HepG2 (cell line): ENCODE measurements around the gene CD300LF.

ENCODE experiments used
- ASH2L ChIP-seq: fragments of 300-600, 200-600 bp; sonication (generic); IDR thresholded peaks from 2 replicates; pipeline ENCODE4 v1.7.0; 2017; ENCODE audit warnings: low read depth, mild to moderate bottlenecking, moderate library complexity, mixed read lengths, low read length; ENCODE audit not compliant: insufficient read length
- EP300 ChIP-seq, 3 experiments: sonication (generic) in 1 of 3; formaldehyde crosslinking in 1 of 3; IDR thresholded peaks; 2 replicates each; pipeline versions ENCODE4 v1.5.1 to v1.6.1; 2011 to 2020; ENCODE audit warnings: low read depth in 2 of 3, low read length in 2 of 3, borderline replicate concordance in 1 of 3, improper control_type of control experiment in 1 of 3, mild to moderate bottlenecking in 1 of 3, missing genetic modification reagents in 1 of 3, moderate library complexity in 1 of 3
- HNRNPK ChIP-seq: fragments of 200-400 bp; formaldehyde crosslinking; IDR thresholded peaks from 2 replicates; pipeline ENCODE4 v1.6.1; 2018; ENCODE audit warnings: low read length, low read depth, moderate library complexity, mild to moderate bottlenecking; ENCODE audit not compliant: poor library complexity, severe bottlenecking
- MEIS1 ChIP-seq: sonication (generic); formaldehyde crosslinking; IDR thresholded peaks from 2 replicates; pipeline ENCODE4 v1.9.0; 2021; ENCODE audit warnings: mild to moderate bottlenecking, missing genetic modification reagents, moderate library complexity, borderline replicate concordance
- POLR2AphosphoS5 ChIP-seq: IDR thresholded peaks from 2 replicates; pipeline ENCODE4 v1.6.1; 2012; ENCODE audit warnings: low read depth, low read length
- RBM39 ChIP-seq: fragments of 200-400 bp; formaldehyde crosslinking; IDR thresholded peaks from one replicate; pipeline ENCODE4 v1.6.1; 2018; ENCODE audit warnings: antibody characterized with exemption, mild to moderate bottlenecking, low read depth, low read length; ENCODE audit not compliant: poor library complexity, severe bottlenecking
- SP2 ChIP-seq: sonication (generic); formaldehyde crosslinking; IDR thresholded peaks from 2 replicates; pipeline ENCODE4 v1.5.1; 2020; ENCODE audit warnings: mild to moderate bottlenecking, missing genetic modification reagents
- TCF12 ChIP-seq, 2 experiments: fragments of 450-650 bp in 1 of 2; sonication (generic) in 1 of 2; formaldehyde crosslinking in 1 of 2; IDR thresholded peaks; 2 replicates each; pipeline versions ENCODE4 v1.6.1 to v1.8.0; 2017 to 2022; ENCODE audit warnings: antibody characterized with exemption in 1 of 2, mild to moderate bottlenecking in 1 of 2, missing genetic modification reagents in 1 of 2, moderate library complexity in 1 of 2
- ZMYM3 ChIP-seq: sonication (generic); formaldehyde crosslinking; IDR thresholded peaks from 2 replicates; pipeline ENCODE4 v1.5.1; 2020; ENCODE audit warnings: mild to moderate bottlenecking, missing genetic modification reagents
- ZNF441 ChIP-seq: sonication (generic); formaldehyde crosslinking; IDR thresholded peaks from 2 replicates; pipeline ENCODE4 v1.7.0; 2021; ENCODE audit warnings: missing genetic modification reagents, borderline replicate concordance
- ZSCAN20 ChIP-seq: sonication (generic); formaldehyde crosslinking; IDR thresholded peaks from 2 replicates; pipeline ENCODE4 v1.4.0; 2020; ENCODE audit warnings: missing genetic modification reagents, mild to moderate bottlenecking, borderline replicate concordance
- TF ChIP-seq, protein P1 (sequence below): sonication (generic); formaldehyde crosslinking; IDR thresholded peaks from 2 replicates; pipeline ENCODE4 v1.5.1; 2020; ENCODE audit warnings: mild to moderate bottlenecking, missing genetic modification reagents, moderate library complexity

- no peak for TF ChIP-seq RBM39
- no peak for TF ChIP-seq TCF12 (IDR thresholded peaks at IDR 0.05)
- peak; percentile 46; the same call in 1 of the 2 replicates for TF ChIP-seq TCF12 (CRISPR knock-in tag; IDR thresholded peaks at IDR 0.05)
- TF ChIP-seq POLR2AphosphoS5, result no peak
- TF ChIP-seq HNRNPK, result no peak
- no peak for TF ChIP-seq MEIS1 (CRISPR knock-in tag)
- TF ChIP-seq, protein P1, sequence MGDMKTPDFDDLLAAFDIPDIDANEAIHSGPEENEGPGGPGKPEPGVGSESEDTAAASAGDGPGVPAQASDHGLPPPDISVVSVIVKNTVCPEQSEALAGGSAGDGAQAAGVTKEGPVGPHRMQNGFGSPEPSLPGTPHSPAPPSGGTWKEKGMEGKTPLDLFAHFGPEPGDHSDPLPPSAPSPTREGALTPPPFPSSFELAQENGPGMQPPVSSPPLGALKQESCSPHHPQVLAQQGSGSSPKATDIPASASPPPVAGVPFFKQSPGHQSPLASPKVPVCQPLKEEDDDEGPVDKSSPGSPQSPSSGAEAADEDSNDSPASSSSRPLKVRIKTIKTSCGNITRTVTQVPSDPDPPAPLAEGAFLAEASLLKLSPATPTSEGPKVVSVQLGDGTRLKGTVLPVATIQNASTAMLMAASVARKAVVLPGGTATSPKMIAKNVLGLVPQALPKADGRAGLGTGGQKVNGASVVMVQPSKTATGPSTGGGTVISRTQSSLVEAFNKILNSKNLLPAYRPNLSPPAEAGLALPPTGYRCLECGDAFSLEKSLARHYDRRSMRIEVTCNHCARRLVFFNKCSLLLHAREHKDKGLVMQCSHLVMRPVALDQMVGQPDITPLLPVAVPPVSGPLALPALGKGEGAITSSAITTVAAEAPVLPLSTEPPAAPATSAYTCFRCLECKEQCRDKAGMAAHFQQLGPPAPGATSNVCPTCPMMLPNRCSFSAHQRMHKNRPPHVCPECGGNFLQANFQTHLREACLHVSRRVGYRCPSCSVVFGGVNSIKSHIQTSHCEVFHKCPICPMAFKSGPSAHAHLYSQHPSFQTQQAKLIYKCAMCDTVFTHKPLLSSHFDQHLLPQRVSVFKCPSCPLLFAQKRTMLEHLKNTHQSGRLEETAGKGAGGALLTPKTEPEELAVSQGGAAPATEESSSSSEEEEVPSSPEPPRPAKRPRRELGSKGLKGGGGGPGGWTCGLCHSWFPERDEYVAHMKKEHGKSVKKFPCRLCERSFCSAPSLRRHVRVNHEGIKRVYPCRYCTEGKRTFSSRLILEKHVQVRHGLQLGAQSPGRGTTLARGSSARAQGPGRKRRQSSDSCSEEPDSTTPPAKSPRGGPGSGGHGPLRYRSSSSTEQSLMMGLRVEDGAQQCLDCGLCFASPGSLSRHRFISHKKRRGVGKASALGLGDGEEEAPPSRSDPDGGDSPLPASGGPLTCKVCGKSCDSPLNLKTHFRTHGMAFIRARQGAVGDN (CRISPR knock-in tag), result peak; percentile 59
- peak in 1 of 2 experiments; percentile 64; a peak in 2 of 4 replicates for TF ChIP-seq EP300 (IDR thresholded peaks at IDR 0.05; ENCODE audit: low read depth in 2 of 2, low read length in 2 of 2)
- peak; percentile 30; the same call in 1 of the 2 replicates for TF ChIP-seq EP300 (CRISPR knock-in tag; IDR thresholded peaks at IDR 0.05; ENCODE audit: borderline replicate concordance)
- TF ChIP-seq ZMYM3 (CRISPR knock-in tag), result peak; percentile 3; the same call in 1 of the 2 replicates
- TF ChIP-seq ZSCAN20 (CRISPR knock-in tag), result no peak
- TF ChIP-seq ASH2L, result no peak
- TF ChIP-seq SP2 (CRISPR knock-in tag), result no peak
- TF ChIP-seq ZNF441 (CRISPR knock-in tag), result no peak
Measured at GRCh38 chr17:74738051-74738996, 25.6 kb upstream of the CD300LF start.
